ENCODE results near the gene GOLGA6C.
"Not testable (repeated sequence)": the region's sequence is repeated elsewhere in the genome, so short reads cannot be mapped to it uniquely, and the experiment has no call there.

The GOLGA6C gene

GRCh38 chr15:75259873-75260272 lies 1.7 kb downstream of the GOLGA6C start:
- DNase-seq, result not testable (repeated sequence)

DNA sequence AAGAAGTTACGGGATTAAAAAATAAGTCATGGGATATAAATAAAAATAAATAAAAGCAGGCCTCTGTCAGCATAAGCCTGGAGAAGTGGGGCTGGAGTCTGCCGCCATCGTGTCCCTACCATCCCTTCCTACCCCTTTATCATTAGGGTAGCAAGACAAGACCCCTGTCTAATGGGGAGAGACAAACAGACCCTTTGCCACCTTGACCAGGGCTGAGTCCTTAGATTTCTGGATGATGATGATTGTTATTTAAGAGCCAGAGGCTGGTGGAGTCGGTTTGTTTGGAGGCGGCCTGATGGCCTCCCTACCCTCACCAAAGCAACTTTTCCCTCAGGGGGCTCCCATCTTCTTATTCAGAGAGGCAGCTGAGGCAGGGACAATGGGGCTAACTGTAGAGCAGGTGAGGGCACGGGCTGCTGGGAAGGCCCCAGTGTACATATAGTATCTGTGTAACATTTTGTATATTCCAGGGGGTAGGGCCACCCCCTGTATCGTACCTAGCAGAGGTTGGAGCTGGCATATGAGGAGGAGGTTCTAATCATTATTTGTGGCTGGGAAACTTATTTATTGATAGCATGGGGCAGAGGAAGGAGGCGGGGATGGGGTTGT lies 15.7 kb downstream of the GOLGA6C start:
- DNase-seq, result not testable (repeated sequence)

- peak; percentile 4 for DNase-seq
Observed at GRCh38 chr15:75274509-75275107, 16.5 kb downstream of the GOLGA6C start.

DNA sequence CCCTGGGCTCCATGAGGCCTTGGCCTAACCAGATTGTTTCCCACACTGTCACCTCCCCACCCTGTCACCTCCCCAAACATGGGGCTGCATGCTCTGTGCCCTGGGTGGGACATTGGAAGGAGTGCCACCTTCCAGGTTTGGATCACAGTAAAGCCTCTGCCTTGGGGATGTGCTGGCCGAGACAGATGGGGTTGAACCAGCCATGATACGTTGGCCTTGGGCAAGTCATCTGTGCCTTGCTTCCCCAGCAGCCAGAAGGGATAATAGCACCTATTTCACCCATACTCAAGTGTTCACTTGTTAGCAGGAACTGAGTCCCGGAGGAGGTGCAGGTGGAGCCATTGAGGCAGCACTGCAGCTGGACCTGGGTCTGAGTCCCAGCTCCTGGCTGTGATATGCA lies 17.5 kb downstream of the GOLGA6C start:
- not testable (repeated sequence) for DNase-seq

DNA sequence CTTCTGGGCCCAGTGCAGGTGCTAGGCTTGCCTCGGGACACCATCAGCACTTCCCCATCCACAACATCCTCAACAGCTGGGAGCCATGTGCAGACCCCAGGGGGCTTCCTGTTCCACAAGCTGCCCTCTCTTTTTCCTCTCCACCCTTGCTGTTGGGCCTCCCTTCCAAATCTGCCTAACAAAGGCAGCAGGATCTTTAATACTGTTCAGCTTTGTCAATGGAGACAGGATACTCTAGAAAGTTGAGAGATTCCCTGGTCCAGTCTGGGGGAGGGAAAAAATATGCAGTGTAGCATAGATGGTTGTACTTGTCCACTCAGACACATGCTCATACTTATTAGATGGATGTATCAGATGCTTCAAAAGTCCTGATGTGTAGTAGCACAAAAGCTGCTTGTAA lies 20.4 kb downstream of the GOLGA6C start:
- DNase-seq, result not testable (repeated sequence)

DNA sequence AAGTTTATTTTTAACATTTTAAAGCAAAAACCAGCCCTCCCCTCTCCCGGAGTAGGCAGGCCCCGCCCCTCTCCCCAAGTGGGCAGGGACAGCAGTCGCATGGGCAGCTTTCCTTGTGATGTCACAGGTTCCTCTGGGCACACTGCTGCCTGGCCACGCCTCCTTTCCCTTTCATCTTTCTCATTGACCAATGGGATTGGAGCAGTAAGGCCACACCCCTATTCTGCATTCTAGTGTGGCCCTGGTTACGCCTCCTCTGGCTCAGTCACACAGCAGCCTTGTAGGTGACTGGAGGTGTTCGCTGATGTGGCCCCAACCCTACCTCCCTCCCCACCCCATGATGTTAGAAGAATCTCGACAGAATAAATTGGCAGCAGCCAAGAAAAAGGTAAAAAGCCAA lies 24.4 kb downstream of the GOLGA6C start, which contains the start of gene GOLGA6D:
TSS of gene GOLGA6D (plus strand) at position 264 of the 400 bp plus-strand sequence. CDS start at position 305, 41 bp downstream.
- not testable (repeated sequence) for DNase-seq

DNA sequence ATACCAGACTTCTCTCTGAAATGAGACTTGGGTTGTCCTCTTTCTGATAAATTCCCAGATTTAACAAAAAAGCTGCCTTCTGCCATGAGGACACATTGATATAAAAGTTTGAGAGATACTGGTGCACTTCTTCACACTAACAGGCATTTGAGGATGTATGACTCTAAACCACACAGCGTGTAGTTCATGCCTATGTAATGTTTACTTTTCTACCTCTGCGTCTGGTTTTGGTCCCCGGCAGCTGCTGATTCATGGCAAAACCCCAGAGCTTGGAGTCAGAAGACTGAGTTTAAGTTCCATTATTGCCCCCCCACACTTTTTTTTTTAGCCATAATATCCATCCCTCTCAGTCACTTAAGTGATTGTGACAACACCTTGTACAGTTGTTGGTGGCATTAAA lies 26.0 kb downstream of the GOLGA6C start:
- not testable (repeated sequence) for DNase-seq

- DNase-seq, result not testable (repeated sequence)
Observed at GRCh38 chr15:75293660-75294059, 35.5 kb downstream of the GOLGA6C start.

DNA sequence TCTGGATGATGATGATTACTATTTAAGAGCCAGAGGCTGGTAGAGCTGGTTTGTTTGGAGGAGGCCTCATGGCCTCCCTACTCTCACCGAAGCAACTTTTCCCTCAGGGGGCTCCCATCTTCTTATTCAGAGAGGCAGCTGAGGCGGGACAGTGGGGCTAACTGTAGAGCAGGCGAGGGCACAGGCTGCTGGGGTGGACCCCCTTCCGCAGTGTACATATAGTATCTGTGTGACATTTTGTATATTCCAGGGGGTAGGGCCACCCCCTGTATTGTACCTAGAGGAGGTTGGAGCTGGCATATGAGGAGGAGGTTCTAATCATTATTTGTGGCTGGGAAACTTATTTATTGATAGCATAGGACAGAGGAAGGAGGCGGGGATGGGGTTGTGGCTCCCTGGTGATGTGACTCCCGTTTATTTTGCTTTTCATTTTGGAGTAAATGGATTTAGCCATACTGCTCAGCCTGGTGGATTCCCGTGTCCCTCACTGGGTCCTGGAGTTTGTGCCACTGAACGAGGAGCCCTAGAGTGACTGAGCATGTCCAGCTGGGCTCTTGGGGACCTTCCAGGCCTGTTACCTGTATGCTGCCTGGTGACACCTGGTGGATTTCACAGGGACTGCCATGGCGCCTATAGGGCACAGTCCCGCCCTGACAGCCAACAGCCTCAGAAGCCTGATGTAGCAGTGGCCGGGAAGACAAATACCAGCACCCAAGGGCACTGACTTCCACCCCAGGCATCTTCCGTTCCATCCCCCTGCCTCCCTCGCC lies 40.6 kb downstream of the GOLGA6C start:
- not testable (repeated sequence) for DNase-seq

DNA sequence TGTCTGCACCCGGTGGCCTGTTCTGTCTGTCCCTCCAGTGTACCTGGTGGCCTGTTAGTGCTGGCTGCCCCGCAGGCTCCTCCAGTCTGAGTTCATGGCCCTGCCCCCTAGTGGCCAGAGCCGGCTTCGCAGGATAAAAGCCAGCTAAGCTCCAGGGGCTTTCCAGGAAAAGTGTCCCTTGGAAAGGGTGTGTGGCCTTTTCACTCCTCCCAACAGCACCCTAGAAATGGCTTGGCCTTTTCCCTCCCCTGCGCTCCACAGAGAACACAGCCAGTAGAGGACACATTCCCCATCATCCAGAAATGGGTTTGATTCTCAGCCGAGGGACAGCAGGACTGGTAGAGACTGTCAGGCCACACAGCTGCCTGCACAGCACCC lies 41.2 kb downstream of the GOLGA6C start:
- DNase-seq, result not testable (repeated sequence)

- DNase-seq, result not testable (repeated sequence)
Observed at GRCh38 chr15:75300026-75300425, 41.9 kb downstream of the GOLGA6C start.

GRCh38 chr15:75302318-75302717 lies 44.2 kb downstream of the GOLGA6C start:
- DNase-seq, result no peak

GRCh38 chr15:75302753-75303152 lies 44.6 kb downstream of the GOLGA6C start:
- DNase-seq, result not testable (repeated sequence)

DNA sequence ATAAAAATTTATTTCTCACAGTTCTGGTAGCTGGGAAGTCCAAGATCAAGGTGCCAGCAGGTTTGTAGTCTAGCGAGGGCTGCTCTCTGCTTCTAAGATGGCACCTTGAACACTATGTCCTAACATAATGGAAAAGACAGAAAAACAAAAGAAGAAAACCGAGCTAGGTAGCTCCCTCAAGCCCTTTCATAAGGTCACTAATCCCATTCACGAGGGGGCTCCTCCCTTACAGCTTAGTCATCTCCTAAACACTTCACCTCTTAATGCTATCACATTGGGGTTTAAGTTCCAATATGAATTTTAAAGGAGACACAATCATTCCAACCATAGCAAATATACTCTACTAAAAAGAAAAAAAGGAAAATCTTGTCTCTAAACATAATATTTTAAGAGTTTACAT lies 48.1 kb downstream of the GOLGA6C start:
- DNase-seq, result no peak

DNA sequence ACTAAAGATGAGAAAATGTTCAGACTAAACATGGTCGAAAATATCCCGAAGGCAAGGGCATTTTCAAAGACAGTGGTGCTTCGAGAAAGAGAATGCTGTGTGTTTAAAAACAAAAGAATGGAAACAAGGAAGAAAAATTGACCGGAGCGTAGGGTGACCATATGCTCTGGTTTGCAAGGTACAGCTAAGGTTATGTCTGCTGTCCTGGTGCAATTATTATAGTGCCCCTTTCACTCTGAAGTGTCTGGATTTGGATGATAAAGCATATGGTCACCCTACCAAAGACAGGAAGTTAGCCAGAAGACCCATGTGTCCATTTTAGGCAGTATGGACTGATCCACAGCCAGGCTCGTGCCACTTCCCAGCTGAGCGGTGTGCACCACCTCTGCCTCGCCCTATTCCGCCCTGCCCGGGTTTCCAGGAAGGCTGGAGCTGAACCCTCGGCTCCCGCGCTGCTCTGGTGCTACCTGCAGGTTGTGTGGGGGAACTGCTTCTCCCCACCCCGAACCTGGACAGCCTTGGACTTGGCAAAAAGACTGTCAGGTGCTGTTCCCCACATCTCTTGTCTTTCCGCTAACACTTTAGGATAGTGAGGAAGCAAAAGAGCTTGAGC lies 49.8 kb downstream of the GOLGA6C start:
- peak; percentile 7 for DNase-seq

DNA sequence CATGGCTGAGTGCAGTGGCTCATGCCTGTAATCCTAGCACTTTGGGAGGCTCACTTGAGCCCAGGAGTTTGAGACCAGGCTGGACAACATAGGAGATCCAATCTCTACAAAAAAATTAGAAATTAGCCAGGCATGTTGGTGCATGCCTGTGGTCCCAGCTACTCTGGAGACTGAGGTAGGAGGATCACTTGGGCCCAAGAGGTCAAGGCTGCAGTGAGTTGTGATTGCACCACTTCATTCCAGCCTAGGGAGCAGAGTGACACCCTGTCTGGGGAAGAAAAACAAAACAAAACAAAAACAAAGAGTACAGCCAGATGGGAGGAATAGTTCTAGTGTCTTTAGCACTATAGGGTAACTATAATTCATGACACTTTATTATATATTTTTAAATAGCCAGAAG lies 51.6 kb downstream of the GOLGA6C start:
- no peak for DNase-seq

- DNase-seq, result not testable (repeated sequence)
Observed at GRCh38 chr15:75312548-75312947, 54.4 kb downstream of the GOLGA6C start.

- no peak for DNase-seq
Observed at GRCh38 chr15:75313116-75313845, 55.1 kb downstream of the GOLGA6C start.

DNA sequence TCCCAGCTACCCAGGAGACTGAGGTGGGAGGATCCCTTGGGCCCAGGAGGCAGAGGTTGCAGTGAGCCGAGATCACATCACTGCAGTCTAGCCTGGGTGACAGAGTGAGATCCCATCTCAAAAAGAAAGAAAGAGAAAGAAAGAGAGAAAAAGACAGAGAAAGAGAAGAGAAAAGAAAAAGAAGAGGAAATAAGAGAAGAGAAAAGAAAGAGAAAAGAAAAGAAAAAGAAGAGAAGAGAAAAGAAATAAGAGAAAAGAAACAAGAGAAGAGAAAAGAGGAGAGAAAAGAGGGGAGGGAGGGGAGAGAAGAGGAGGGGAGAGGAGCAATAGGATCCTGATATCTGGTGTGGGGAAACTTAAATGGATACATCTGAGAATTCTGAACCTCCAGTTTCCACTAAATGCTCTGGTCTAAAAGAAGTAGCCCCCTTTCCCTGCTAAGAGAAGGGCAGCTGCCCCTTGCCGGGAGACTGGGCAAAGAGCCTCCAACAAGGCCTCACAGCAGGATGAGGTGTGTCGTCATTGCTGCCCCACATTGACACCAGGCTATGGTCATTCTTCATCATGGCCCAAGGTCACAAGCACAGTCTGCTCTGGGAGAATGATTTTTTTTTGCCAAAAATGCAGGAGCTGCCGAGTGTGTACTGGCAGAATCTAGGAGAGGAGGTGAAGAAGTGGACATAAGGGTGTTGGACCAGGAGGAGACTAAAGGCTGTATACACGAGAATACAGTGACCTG lies 56.6 kb downstream of the GOLGA6C start:
- no peak for DNase-seq

GRCh38 chr15:75319231-75319897 lies 61.2 kb downstream of the GOLGA6C start:
- not testable (repeated sequence) for DNase-seq
